Omental fat pad (tissue), 4 donors: ENCODE results near the gene CNEP1R1. TPM values are rescaled to one million over a fixed set of nuclear protein-coding genes. Genes with fewer than 3 reads are reported as not detected.

Source experiments
- ATAC-seq: fragments of 150-250 bp; one replicate; pipeline ENCODE4 v1.9.1; 2016; ENCODE audit warnings: mild to moderate bottlenecking, moderate library complexity; ENCODE audit not compliant: low FRiP score
- DNase-seq: peaks from one replicate; pipeline ENCODE4 v3.0.0-alpha.2; 2019; ENCODE audit warnings: low spot score
- total RNA-seq, 4 donors: library from RNA; depleted of rRNA; stranded (reverse); fragments of >200 nt; gene quantifications; one replicate each; pipeline ENCODE4 v1.1.0, GENCODE V29; 2016
- TF ChIP-seq, protein P1 (sequence below), 3 donors: fragments of 450-650 bp; IDR thresholded peaks; one replicate each; pipeline ENCODE4 v1.5.1; 2016 to 2017; ENCODE audit warnings: antibody characterized with exemption in 3 of 3, mild to moderate bottlenecking in 3 of 3, moderate library complexity in 2 of 3

The CNEP1R1 gene
- total RNA-seq, 4 donors from 2014 or later, result 15.1 to 29.5 (median 21.1) TPM

DNA sequence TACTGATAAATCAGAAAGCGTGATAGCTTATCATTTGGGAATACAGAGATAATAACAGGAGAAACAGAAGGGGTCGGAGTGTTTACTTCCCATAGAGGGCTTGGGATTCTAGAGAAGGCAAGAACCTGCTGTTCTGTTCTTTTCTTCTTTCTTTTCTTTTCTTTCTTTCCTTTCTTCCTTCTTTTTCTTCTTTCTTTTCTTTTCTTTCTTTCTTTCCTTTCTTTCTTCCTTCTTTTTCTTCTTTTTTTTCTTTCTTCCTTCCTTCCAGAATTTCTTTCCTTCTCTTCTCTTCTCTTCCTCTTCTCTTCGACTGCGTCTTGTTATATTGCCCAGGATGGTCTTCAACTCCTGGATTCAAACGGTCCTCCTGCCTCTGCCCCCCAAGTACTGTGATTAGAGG lies 18.3 kb downstream of the CNEP1R1 start:
- ATAC-seq (no peak), DNase-seq (no peak)
- TF ChIP-seq, protein P1, sequence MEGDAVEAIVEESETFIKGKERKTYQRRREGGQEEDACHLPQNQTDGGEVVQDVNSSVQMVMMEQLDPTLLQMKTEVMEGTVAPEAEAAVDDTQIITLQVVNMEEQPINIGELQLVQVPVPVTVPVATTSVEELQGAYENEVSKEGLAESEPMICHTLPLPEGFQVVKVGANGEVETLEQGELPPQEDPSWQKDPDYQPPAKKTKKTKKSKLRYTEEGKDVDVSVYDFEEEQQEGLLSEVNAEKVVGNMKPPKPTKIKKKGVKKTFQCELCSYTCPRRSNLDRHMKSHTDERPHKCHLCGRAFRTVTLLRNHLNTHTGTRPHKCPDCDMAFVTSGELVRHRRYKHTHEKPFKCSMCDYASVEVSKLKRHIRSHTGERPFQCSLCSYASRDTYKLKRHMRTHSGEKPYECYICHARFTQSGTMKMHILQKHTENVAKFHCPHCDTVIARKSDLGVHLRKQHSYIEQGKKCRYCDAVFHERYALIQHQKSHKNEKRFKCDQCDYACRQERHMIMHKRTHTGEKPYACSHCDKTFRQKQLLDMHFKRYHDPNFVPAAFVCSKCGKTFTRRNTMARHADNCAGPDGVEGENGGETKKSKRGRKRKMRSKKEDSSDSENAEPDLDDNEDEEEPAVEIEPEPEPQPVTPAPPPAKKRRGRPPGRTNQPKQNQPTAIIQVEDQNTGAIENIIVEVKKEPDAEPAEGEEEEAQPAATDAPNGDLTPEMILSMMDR (IDR thresholded peaks at IDR 0.05), result no peak

DNA sequence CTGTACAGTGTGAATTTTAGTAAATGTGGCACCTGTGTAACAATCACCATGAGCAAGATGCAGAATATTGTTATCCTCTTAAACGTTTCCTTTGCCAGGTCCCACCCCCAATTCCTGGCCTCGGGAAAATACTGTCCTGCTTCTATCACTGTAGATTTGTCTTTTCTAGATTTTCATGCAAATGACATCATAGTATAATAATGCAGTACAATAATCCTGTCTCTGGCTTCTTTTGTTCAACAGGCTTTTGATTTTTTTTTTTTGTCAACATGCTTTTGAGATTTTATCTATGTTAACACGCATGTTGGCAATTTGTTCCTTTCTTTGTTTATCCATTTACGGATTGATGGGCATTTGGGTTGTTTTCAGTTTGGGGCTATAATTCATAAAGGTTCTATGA lies 20.4 kb downstream of the CNEP1R1 start:
- TF ChIP-seq, protein P1 (IDR thresholded peaks at IDR 0.05), result no peak
- ATAC-seq (no peak), DNase-seq (no peak)

DNA sequence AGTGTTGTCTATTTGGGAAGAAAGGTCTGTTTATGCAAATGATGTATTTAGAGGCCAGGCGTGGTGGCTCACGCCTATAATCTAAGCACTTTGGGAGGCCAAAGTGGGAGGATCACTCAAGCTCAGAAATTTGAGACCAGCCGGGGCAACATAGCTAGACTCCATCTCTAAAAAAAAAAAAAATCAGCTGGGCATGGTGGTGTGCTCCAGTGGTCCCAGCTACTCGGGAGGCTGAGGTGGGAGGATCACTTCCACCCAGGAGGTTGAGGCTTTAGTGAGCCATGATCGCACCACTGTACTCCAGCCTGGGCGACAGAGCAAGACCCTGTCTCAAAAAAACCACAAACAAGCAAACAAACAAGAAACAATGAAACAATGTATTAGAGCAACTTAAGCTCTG lies 21.8 kb downstream of the CNEP1R1 start:
- DNase-seq, result no peak
- TF ChIP-seq, protein P1 (IDR thresholded peaks at IDR 0.05), result no peak
- no peak for ATAC-seq

GRCh38 chr16:50047864-50048263 lies 22.8 kb downstream of the CNEP1R1 start:
- TF ChIP-seq, protein P1 (IDR thresholded peaks at IDR 0.05), result no peak
- ATAC-seq (no peak), DNase-seq (no peak)

GRCh38 chr16:50050802-50051201 lies 25.8 kb downstream of the CNEP1R1 start:
- DNase-seq, result no peak
- TF ChIP-seq, protein P1 (IDR thresholded peaks at IDR 0.05), result no peak
- no peak for ATAC-seq

- no peak for ATAC-seq
- no peak for DNase-seq
- TF ChIP-seq, protein P1 (IDR thresholded peaks at IDR 0.05), result no peak
Observed at GRCh38 chr16:50056226-50056625, 31.2 kb downstream of the CNEP1R1 start.

DNA sequence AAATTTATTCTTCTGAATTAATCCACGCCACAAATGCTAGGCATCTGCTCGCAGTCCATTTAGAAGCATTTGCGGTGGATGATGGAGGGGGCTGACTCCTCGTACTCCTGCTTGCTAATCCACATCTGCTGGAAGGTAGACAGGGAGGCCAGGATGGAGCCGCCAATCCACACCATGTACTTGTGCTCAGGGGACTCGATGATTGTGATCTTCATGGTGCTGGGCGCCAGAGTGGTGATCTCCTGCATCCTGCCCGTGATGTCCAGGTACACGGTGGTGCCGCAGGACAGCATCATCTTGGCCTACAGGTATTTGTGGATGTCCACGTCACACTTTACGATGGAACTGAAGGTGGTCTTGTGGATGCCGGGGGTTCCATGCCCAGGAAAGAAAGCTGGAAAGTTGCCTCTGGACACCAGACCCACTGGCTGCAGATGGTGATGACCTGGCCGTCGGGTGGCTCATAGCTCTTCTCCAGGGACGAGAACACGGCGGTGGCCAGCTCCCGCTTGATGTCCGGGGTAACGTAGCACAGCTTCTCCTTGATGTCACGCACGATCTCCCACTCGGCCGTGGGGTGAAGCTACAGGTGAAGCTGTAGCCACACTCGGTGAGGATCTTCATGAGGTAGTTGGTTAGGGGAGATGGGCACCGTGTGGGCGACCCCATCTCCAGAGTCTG lies 33.2 kb downstream of the CNEP1R1 start:
- no peak for ATAC-seq
- DNase-seq, result no peak
- TF ChIP-seq, protein P1 (IDR thresholded peaks at IDR 0.05), result no peak
